Calu3 (cell line): Measurements from ENCODE around the gene HOXD8. TPM values are rescaled to one million over a fixed set of nuclear protein-coding genes. Genes with fewer than 3 reads are reported as not detected.

Experiments used
- BruUV-seq: library from RNA; stranded (reverse); fragments of 400-500 nt; replicated peaks from 2 replicates; lab custom pipeline; 2021; lab: Mats Ljungman, UMichigan
- CTCF ChIA-PET: fragments of 300-600 bp; sonication (Branson Sonifier 250); formaldehyde crosslinking; loops from one replicate; lab custom pipeline; 2022; ENCODE audit warnings: antibody characterized with exemption; lab: Charles Lee
- DNase-seq: peaks from one replicate; pipeline ENCODE4 v3.0.0; 2022
- H3K27ac Mint-ChIP-seq: one replicate; pipeline ENCODE4 v1.8.0; 2022; ENCODE audit warnings: mixed read lengths; ENCODE audit not compliant: unreplicated experiment
- H3K27me3 Mint-ChIP-seq: one replicate; pipeline ENCODE4 v1.8.0; 2022; ENCODE audit warnings: mixed read lengths; ENCODE audit not compliant: unreplicated experiment
- H3K36me3 Mint-ChIP-seq: one replicate; pipeline ENCODE4 v1.8.0; 2022; ENCODE audit warnings: mild to moderate bottlenecking, moderate library complexity, mixed read lengths; ENCODE audit not compliant: insufficient read depth, unreplicated experiment
- H3K4me1 Mint-ChIP-seq: one replicate; pipeline ENCODE4 v1.8.0; 2022; ENCODE audit warnings: mild to moderate bottlenecking, low read depth, mixed read lengths; ENCODE audit not compliant: unreplicated experiment
- H3K4me3 Mint-ChIP-seq: one replicate; pipeline ENCODE4 v1.8.0; 2022; ENCODE audit warnings: mild to moderate bottlenecking, low read depth, moderate library complexity, mixed read lengths; ENCODE audit not compliant: unreplicated experiment
- H3K9me3 Mint-ChIP-seq: one replicate; pipeline ENCODE4 v1.8.0; 2022; ENCODE audit warnings: low read depth, mixed read lengths; ENCODE audit not compliant: unreplicated experiment
- CTCF ChIP-seq: fragments of 200-600 bp; IDR thresholded peaks from one replicate; pipeline ENCODE4 v1.8.0; 2022; ENCODE audit warnings: antibody characterized with exemption; ENCODE audit not compliant: unreplicated experiment
- intact Hi-C: fragments of 100-400 bp; cut with micrococcal nuclease; formaldehyde crosslinking; loops from one replicate; pipeline ENCODE4 v1.10.0; 2022; ENCODE audit not compliant: unreplicated experiment
- total RNA-seq: library from RNA; stranded (reverse); gene quantifications from 2 replicates; pipeline ENCODE4 v1.2.3, GENCODE V29; 2022

HOXD8 gene
- total RNA-seq, 1 experiment from 2014 or later, result not detected

GRCh38 chr2:176105078-176105729, 24.3 kb upstream of the HOXD8 start:
- Mint-ChIP-seq H3K27ac (no peak overlapping the region), H3K4me1 (peaks cover 9% of the 10 kb centered on the region), H3K36me3 (no peaks in the 10 kb centered on the region), H3K9me3 (no peaks in the 10 kb centered on the region), H3K4me3 (no peak overlapping the region), H3K27me3 (peaks cover 41% of the 10 kb centered on the region)
- intact Hi-C loops, result no loop called here
- TF ChIP-seq CTCF, result no peak
- CTCF ChIA-PET, result no interaction called here
- no TSS peak for BruUV-seq
- DNase-seq, result no peak

GRCh38 chr2:176105730-176106580, 23.6 kb upstream of the HOXD8 start:
- no peak for TF ChIP-seq CTCF
- CTCF ChIA-PET, result no interaction called here
- Mint-ChIP-seq H3K36me3 (no peaks in the 10 kb centered on the region), H3K27ac (peak overlapping the region; percentile 0), H3K4me3 (peak overlapping the region; percentile 18), H3K4me1 (peaks cover 9% of the 10 kb centered on the region), H3K27me3 (peaks cover 41% of the 10 kb centered on the region), H3K9me3 (no peaks in the 10 kb centered on the region)
- DNase-seq, result no peak
- intact Hi-C loops, result no loop called here
- BruUV-seq, result no TSS peak

GRCh38 chr2:176106581-176107539, 22.6 kb upstream of the HOXD8 start, which contains the start of gene HOXD11:
Gene HOXD11, plus strand, starts transcription at chr2:176107280. Its CDS starts 76 bp downstream, at chr2:176107356.
- no peak for TF ChIP-seq CTCF
- Mint-ChIP-seq H3K27me3 (peaks cover 47% of the 10 kb centered on the region), H3K27ac (peak within 1 kb of the TSS; percentile 0), H3K4me3 (peak within 1 kb of the TSS; percentile 18), H3K36me3 (no peaks in the 10 kb centered on the region), H3K4me1 (peaks cover 9% of the 10 kb centered on the region), H3K9me3 (no peaks in the 10 kb centered on the region)
- CTCF ChIA-PET, result no interaction called here
- BruUV-seq, result no TSS peak
- peak; percentile 15 for DNase-seq
- intact Hi-C loops, result no loop called here

DNA sequence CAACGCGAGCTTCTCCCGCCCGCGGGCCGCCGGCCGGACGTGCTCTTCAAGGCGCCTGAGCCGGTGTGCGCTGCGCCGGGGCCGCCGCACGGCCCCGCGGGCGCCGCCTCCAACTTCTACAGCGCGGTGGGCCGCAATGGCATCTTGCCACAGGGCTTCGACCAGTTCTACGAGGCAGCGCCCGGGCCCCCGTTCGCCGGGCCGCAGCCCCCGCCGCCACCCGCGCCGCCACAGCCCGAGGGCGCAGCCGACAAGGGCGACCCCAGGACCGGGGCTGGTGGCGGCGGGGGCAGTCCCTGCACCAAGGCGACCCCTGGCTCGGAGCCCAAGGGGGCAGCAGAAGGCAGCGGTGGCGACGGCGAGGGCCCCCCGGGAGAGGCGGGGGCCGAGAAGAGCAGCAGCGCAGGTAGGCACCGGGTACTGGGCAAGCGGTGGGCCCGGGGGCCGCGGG, 21.7 kb upstream of the HOXD8 start:
- no peak for TF ChIP-seq CTCF
- Mint-ChIP-seq H3K9me3 (no peaks in the 10 kb centered on the region), H3K4me3 (no peak overlapping the region), H3K36me3 (no peaks in the 10 kb centered on the region), H3K4me1 (peaks cover 9% of the 10 kb centered on the region), H3K27ac (no peak overlapping the region), H3K27me3 (peaks cover 56% of the 10 kb centered on the region)
- intact Hi-C loops, result no loop called here
- DNase-seq, result no peak
- BruUV-seq, result no TSS peak
- CTCF ChIA-PET, result no interaction called here
